Esophagus muscularis mucosa (tissue), 4 donors: ENCODE results near the gene GNG7.

Source experiments
- CTCF ChIP-seq, 3 experiments: fragments of 200-600 bp in 2 of 3; fragments of 450-650 bp in 1 of 3; sonication (generic) in 2 of 3; IDR thresholded peaks; one replicate each; pipeline ENCODE4 v1.5.1; 2017 to 2019; ENCODE audit warnings: antibody characterized with exemption in 3 of 3, mild to moderate bottlenecking in 2 of 3, moderate library complexity in 1 of 3
- EP300 ChIP-seq: sonication (generic); formaldehyde crosslinking; IDR thresholded peaks from one replicate; pipeline ENCODE4 v1.6.1; 2017; ENCODE audit warnings: antibody characterized with exemption
- POLR2A ChIP-seq: fragments of 450-650 bp; IDR thresholded peaks from one replicate; pipeline ENCODE4 v1.6.1; 2017; ENCODE audit warnings: antibody characterized with exemption, moderate library complexity, mild to moderate bottlenecking, low read depth

- no peak for TF ChIP-seq EP300
- no peak for TF ChIP-seq CTCF (IDR thresholded peaks at IDR 0.05)
- no peak for TF ChIP-seq POLR2A
Measured at GRCh38 chr19:2464389-2464788, 238.1 kb downstream of the GNG7 start.
